ENCODE data around the gene ST3GAL5.

DNA sequence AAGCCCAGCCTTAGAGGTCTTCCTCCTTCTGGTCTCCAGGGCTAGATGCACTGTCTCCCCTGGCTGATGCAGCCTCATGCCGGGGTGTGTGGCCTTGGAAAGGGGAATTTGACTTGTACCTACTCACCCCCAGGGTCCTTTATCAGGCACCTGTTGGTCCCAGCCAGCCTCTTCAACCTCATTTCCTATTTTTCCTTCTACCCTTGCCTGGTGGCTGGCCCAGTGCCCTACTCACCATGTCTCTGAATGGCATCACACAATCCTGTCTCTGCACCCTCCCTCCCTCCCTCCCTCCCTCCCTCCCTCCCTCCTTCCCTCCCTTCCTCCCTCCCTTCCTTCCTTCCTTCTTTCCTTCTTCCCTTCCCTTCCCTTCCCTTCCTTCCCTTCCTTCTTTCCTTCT, 17.1 kb upstream of the ST3GAL5 start:
- TF ChIP-seq FOXK2 (IDR thresholded peaks at IDR 0.05), result no peak
- no peak for TF ChIP-seq ARNT (IDR thresholded peaks at IDR 0.05)
- TF ChIP-seq L3MBTL2 (conservative IDR thresholded peaks at IDR 0.05), result no peak
- no peak for TF ChIP-seq FOXM1 (IDR thresholded peaks at IDR 0.05; ENCODE audit: borderline replicate concordance)
- no peak for TF ChIP-seq SP1 (IDR thresholded peaks at IDR 0.05)
- no peak for TF ChIP-seq FOXA1 (IDR thresholded peaks at IDR 0.05)
- no peak for TF ChIP-seq CTBP1 (IDR thresholded peaks at IDR 0.05; ENCODE audit: borderline replicate concordance)
- TF ChIP-seq BHLHE40 (IDR thresholded peaks at IDR 0.05; ENCODE audit: borderline replicate concordance), result no peak
- TF ChIP-seq, protein P1, sequence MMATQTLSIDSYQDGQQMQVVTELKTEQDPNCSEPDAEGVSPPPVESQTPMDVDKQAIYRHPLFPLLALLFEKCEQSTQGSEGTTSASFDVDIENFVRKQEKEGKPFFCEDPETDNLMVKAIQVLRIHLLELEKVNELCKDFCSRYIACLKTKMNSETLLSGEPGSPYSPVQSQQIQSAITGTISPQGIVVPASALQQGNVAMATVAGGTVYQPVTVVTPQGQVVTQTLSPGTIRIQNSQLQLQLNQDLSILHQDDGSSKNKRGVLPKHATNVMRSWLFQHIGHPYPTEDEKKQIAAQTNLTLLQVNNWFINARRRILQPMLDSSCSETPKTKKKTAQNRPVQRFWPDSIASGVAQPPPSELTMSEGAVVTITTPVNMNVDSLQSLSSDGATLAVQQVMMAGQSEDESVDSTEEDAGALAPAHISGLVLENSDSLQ (IDR thresholded peaks at IDR 0.05), result no peak
- TF ChIP-seq ZNF384 (IDR thresholded peaks at IDR 0.05), result no peak

All from HEK293T (cell line).